Smooth muscle cell (in vitro differentiated cells): Measurements from ENCODE around the gene SCD. TPM values are rescaled to one million over a fixed set of nuclear protein-coding genes. Genes with fewer than 3 reads are reported as not detected.

Source experiments
- DNase-seq: peaks from one replicate; lab custom pipeline; 2025; ENCODE audit not compliant: unreplicated experiment; lab: John Stamatoyannopoulos, UW
- H2AFZ ChIP-seq: fragments of 200-600 bp; sonication (generic); 2 replicates; pipeline ENCODE4 v1.6.0; 2016; ENCODE audit warnings: antibody characterized with exemption, low read depth, mild to moderate bottlenecking
- H3F3A ChIP-seq: fragments of 200-600 bp; sonication (generic); 2 replicates; pipeline ENCODE4 v1.6.0; 2017; ENCODE audit warnings: antibody characterized with exemption, low read depth
- H3K27ac ChIP-seq: fragments of 200-600 bp; sonication (generic); 2 replicates; pipeline ENCODE4 v1.5.1; 2016; ENCODE audit warnings: low read depth, mild to moderate bottlenecking
- H3K27me3 ChIP-seq: fragments of 200-600 bp; sonication (generic); 2 replicates; pipeline ENCODE4 v1.6.1; 2016; ENCODE audit warnings: low read depth, mild to moderate bottlenecking
- H3K36me3 ChIP-seq: fragments of 200-600 bp; sonication (generic); 2 replicates; pipeline ENCODE4 v1.5.1; 2016; ENCODE audit warnings: low read depth
- H3K4me1 ChIP-seq: fragments of 200-600 bp; sonication (generic); 2 replicates; pipeline ENCODE4 v1.5.1; 2016; ENCODE audit warnings: low read depth
- H3K4me2 ChIP-seq: fragments of 200-600 bp; sonication (generic); 2 replicates; pipeline ENCODE4 v1.6.0; 2016; ENCODE audit warnings: mild to moderate bottlenecking
- H3K4me3 ChIP-seq: fragments of 200-600 bp; sonication (generic); 2 replicates; pipeline ENCODE4 v1.5.1; 2016; ENCODE audit warnings: mild to moderate bottlenecking
- H3K79me2 ChIP-seq: fragments of 200-600 bp; sonication (generic); 2 replicates; pipeline ENCODE4 v1.6.0; 2016; ENCODE audit warnings: low read depth, mild to moderate bottlenecking
- H3K9ac ChIP-seq: fragments of 200-600 bp; sonication (generic); 2 replicates; pipeline ENCODE4 v1.6.0; 2016; ENCODE audit warnings: low read depth
- H3K9me3 ChIP-seq: fragments of 200-600 bp; sonication (generic); replicated peaks from 2 replicates; pipeline ENCODE4 v1.5.1; 2016; ENCODE audit warnings: low read depth
- H4K20me1 ChIP-seq: fragments of 200-600 bp; sonication (generic); 2 replicates; pipeline ENCODE4 v1.6.0; 2016; ENCODE audit warnings: low read depth
- CTCF ChIP-seq: fragments of 200-600 bp; sonication (generic); IDR thresholded peaks from 2 replicates; pipeline ENCODE4 v1.5.1; 2017; ENCODE audit warnings: borderline replicate concordance, mild to moderate bottlenecking, antibody characterized with exemption; ENCODE audit not compliant: insufficient read depth, poor library complexity, severe bottlenecking
- WGBS: methylation state at CpG from one replicate; pipeline ENCODE4 v1.1.7; 2016; ENCODE audit warnings: low lambda C conversion rate; 5-methylcytosine and 5-hydroxymethylcytosine counted together
- polyA plus RNA-seq: library from polyadenylated mRNA; unstranded; fragments of >200 nt; fragmentation: Nextera tagmentation; extraction: Ambion mirVana; gene quantifications from 2 replicates; pipeline ENCODE4 v1.2.1, GENCODE V29; 2016
- total RNA-seq: library from RNA; depleted of rRNA; stranded (reverse); fragments of >200 nt; gene quantifications from 2 replicates; pipeline ENCODE4 v1.2.3, GENCODE V29; 2014

Gene SCD
- total and polyA plus RNA-seq, 2 experiments from 2014 or later = 183 to 306 TPM

GRCh38 chr10:100304414-100304813, 42.6 kb upstream of the SCD start:
- no peak for DNase-seq
- Histone ChIP-seq H3K27me3 (peaks cover 36% of the 10 kb centered on the region), H3F3A (no peaks in the 10 kb centered on the region), H3K36me3 (no peaks in the 10 kb centered on the region), H3K4me1 (no peaks in the 10 kb centered on the region), H3K4me3 (no peak overlapping the region), H3K9me3 (no peaks in the 10 kb centered on the region), H3K27ac (no peak overlapping the region), H3K9ac (no peak overlapping the region), H4K20me1 (no peaks in the 10 kb centered on the region), H3K79me2 (no peaks in the 10 kb centered on the region), H2AFZ (no peak overlapping the region), H3K4me2 (no peak overlapping the region)
- 84% methylated on average over 3 of the region's 3 CpGs for WGBS
- no peak for TF ChIP-seq CTCF

- no peak for TF ChIP-seq CTCF
- no peaks in the 10 kb centered on the region for H4K20me1 ChIP-seq
- no peaks in the 10 kb centered on the region for H3K4me1 ChIP-seq
- H3K27me3 ChIP-seq = peaks cover 59% of the 10 kb centered on the region
- no peak overlapping the region for H3K9ac ChIP-seq
- no peak overlapping the region for H2AFZ ChIP-seq
- DNase-seq = no peak
- no peak overlapping the region for H3K4me2 ChIP-seq
- H3F3A ChIP-seq = no peaks in the 10 kb centered on the region
- no peaks in the 10 kb centered on the region for H3K79me2 ChIP-seq
- 89% methylated on average over 5 of the region's 5 CpGs for WGBS
- H3K9me3 ChIP-seq = no peaks in the 10 kb centered on the region
- H3K36me3 ChIP-seq = no peaks in the 10 kb centered on the region
- no peak overlapping the region for H3K4me3 ChIP-seq
- H3K27ac ChIP-seq = no peak overlapping the region
Observed at GRCh38 chr10:100306861-100307260, 40.2 kb upstream of the SCD start.

GRCh38 chr10:100307684-100308083, 39.3 kb upstream of the SCD start:
- Histone ChIP-seq H3K79me2 (no peaks in the 10 kb centered on the region), H3K27ac (no peak overlapping the region), H3K9ac (no peak overlapping the region), H4K20me1 (no peaks in the 10 kb centered on the region), H3K36me3 (no peaks in the 10 kb centered on the region), H3K4me2 (no peak overlapping the region), H3K27me3 (peaks cover 66% of the 10 kb centered on the region), H3K4me3 (no peak overlapping the region), H3K4me1 (no peaks in the 10 kb centered on the region), H3F3A (no peaks in the 10 kb centered on the region), H2AFZ (no peak overlapping the region), H3K9me3 (no peaks in the 10 kb centered on the region)
- TF ChIP-seq CTCF = no peak
- WGBS = 78% methylated on average over 3 of the region's 3 CpGs
- DNase-seq = no peak

GRCh38 chr10:100311298-100311697, 35.7 kb upstream of the SCD start:
- no peak overlapping the region for H3K4me2 ChIP-seq
- no peaks in the 10 kb centered on the region for H3K79me2 ChIP-seq
- H3K27ac ChIP-seq = no peak overlapping the region
- no peak overlapping the region for H3K9ac ChIP-seq
- H3K4me1 ChIP-seq = no peaks in the 10 kb centered on the region
- no peak overlapping the region for H3K4me3 ChIP-seq
- DNase-seq = no peak
- no peaks in the 10 kb centered on the region for H4K20me1 ChIP-seq
- H3K36me3 ChIP-seq = no peaks in the 10 kb centered on the region
- WGBS = 83% methylated on average over 4 of the region's 4 CpGs
- H3K27me3 ChIP-seq = peaks cover 58% of the 10 kb centered on the region
- no peak overlapping the region for H2AFZ ChIP-seq
- H3F3A ChIP-seq = no peaks in the 10 kb centered on the region
- no peaks in the 10 kb centered on the region for H3K9me3 ChIP-seq
- TF ChIP-seq CTCF = no peak
